ENCODE measurements around the gene NLGN4Y. TPM values are rescaled to one million over a fixed set of nuclear protein-coding genes. Genes with fewer than 3 reads are reported as not detected.

Gene NLGN4Y
- 10 to 100 TPM in 1 of 2 donors, not detected in 1; 36.7 TPM for total RNA-seq
- polyA plus RNA-seq (2013, experiment 1 of 2): 20.4 TPM
- polyA plus RNA-seq (2013, experiment 2 of 2): 17.8 TPM
- long read RNA-seq, experiment 1, partial matches to known transcripts: 6 of 8 reads
- long read RNA-seq, experiment 1, other reads (novel, unspliced or antisense): 2 of 8 reads
- long read RNA-seq, experiment 2, full-length matches to known transcripts: 1 of 27 reads
- long read RNA-seq, experiment 2, partial matches to known transcripts: 3 of 27 reads
- long read RNA-seq, experiment 2, other reads (novel, unspliced or antisense): 23 of 27 reads
- long read RNA-seq, experiment 3: 0 reads
- long read RNA-seq, experiment 4, partial matches to known transcripts: 1 of 10 reads
- long read RNA-seq, experiment 4, other reads (novel, unspliced or antisense): 9 of 10 reads

DNA sequence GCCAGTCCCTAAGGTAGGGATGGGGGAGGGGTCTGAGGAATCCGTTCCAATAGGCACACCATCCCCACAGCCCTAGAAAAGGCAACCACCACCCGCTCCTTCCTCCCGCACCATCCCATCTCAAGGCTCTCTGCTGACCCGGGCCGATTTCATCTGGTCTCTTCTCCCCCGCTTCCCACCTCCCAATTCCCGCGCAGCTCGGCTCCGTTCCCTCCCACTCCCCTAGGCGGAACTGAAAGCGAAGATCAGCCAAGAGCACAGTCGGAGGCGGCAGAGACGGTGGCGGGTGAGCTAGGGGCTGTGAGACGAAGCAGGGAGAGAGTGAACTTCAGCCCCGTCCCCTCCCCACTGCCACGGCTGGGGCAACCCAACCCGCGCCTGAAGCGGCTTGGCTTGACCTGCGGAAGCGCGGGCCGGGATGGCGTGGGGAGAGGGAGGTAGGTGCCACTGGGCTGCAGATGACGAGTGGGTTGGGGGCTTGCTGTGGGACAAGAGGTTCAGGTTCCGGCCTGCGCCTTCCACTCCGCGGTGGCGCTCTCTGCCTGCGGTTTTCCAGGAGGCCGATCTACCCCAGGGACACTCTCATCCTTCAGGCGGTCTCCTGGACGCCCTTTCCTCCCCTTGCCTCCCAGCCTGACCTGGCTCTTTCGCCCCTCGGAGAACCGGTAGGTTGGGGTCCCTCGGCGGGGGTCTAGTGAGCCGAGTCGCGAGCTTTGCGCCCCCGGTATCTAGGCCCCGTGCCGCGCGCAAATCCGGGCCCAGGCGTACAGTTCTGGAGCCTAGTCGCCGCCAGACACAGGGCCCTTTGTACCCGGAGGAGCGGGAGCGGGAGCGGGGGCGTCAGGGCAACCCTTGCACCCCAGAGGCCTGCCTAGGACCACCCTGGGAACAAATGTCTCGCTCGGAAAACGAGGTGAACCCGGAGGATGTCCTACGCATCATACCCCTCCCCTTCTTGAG, at the start of gene NLGN4Y:
Gene NLGN4Y (plus strand): TSS at position 258 of the 960 bp plus-strand sequence. CDS start 97,591 bp downstream, outside the sequence.
- no peak for DNase-seq
- H3K4me1 ChIP-seq (ENCODE audit: control insufficient read depth, insufficient read depth, low read length): no peaks in the 10 kb centered on the region
- H3K9ac ChIP-seq (ENCODE audit: extremely low read depth, low read length, poor library complexity, severe bottlenecking): peak within 1 kb of the TSS; percentile 72
- H3K27me3 ChIP-seq (ENCODE audit: control insufficient read depth, insufficient read depth, low read length, poor library complexity, severe bottlenecking): no peaks in the 10 kb centered on the region
- Mint-ChIP-seq H3K36me3 (ENCODE audit: low read depth) (no peaks in the 10 kb centered on the region), H3K4me3 (no peak within 1 kb of the TSS), H3K27ac (no peak within 1 kb of the TSS), H3K27me3 (ENCODE audit: insufficient read depth) (no peaks in the 10 kb centered on the region), H3K4me1 (no peaks in the 10 kb centered on the region), H3K9me3 (no peaks in the 10 kb centered on the region)
- TF ChIP-seq CTCF (conservative IDR thresholded peaks at IDR 0.05): no peak
- 0% methylated on average over 51 of the region's 65 CpGs; no CpG with 5 or more reads in 1 of the 2 experiments for WGBS, 2 experiments (ENCODE audit: insufficient coverage in 1 of 2, insufficient read length in 1 of 2)
- peak within 1 kb of the TSS; percentile 49 for H3K27ac ChIP-seq (ENCODE audit: low read depth, low read length)
- peak within 1 kb of the TSS; percentile 90 for H3K4me3 ChIP-seq (ENCODE audit: low read length)
- H3K36me3 ChIP-seq (ENCODE audit: control insufficient read depth, insufficient read depth, low read length): no peaks in the 10 kb centered on the region
- H3K9me3 ChIP-seq (ENCODE audit: control insufficient read depth, low read length): no peaks in the 10 kb centered on the region

GRCh38 chrY:14485935-14486334, 38.4 kb upstream of the NLGN4Y start:
- H3K9me3 ChIP-seq (ENCODE audit: control insufficient read depth, low read length): no peaks in the 10 kb centered on the region
- DNase-seq: no peak
- no peak overlapping the region for H3K4me3 Mint-ChIP-seq
- no peak for TF ChIP-seq CTCF (conservative IDR thresholded peaks at IDR 0.05)
- no peaks in the 10 kb centered on the region for H3K9me3 Mint-ChIP-seq
- H3K36me3 ChIP-seq (ENCODE audit: control insufficient read depth, insufficient read depth, low read length): no peaks in the 10 kb centered on the region
- no peaks in the 10 kb centered on the region for H3K4me1 Mint-ChIP-seq
- no peak overlapping the region for H3K4me3 ChIP-seq (ENCODE audit: low read length)
- no peak overlapping the region for H3K27ac ChIP-seq (ENCODE audit: low read depth, low read length)
- no peak overlapping the region for H3K9ac ChIP-seq (ENCODE audit: extremely low read depth, low read length, poor library complexity, severe bottlenecking)
- H3K4me1 ChIP-seq (ENCODE audit: control insufficient read depth, insufficient read depth, low read length): no peaks in the 10 kb centered on the region
- no peaks in the 10 kb centered on the region for H3K27me3 ChIP-seq (ENCODE audit: control insufficient read depth, insufficient read depth, low read length, poor library complexity, severe bottlenecking)
- H3K27ac Mint-ChIP-seq: no peak overlapping the region
- no peaks in the 10 kb centered on the region for H3K36me3 Mint-ChIP-seq (ENCODE audit: low read depth)
- no peaks in the 10 kb centered on the region for H3K27me3 Mint-ChIP-seq (ENCODE audit: insufficient read depth)

DNA sequence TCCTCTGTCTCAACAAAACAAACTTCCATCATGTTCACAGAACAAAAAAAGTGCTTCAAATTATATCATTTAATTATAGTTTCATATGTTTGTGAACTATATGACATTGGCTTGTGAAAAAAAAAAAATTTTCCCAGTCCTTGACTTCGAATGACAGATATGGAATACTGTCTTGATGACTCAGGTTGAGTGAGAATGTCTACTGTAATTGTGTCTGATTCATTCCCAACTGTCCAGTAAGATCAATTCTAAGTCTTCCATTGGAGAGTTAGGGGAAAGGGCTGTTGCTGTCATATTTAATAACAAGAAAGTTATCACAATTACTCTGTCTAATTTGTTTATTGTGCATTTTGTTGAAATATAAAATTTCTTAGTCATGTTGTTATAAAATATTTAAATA, 34.1 kb upstream of the NLGN4Y start:
- Histone ChIP-seq H3K36me3 (ENCODE audit: control insufficient read depth, insufficient read depth, low read length) (no peaks in the 10 kb centered on the region), H3K9ac (ENCODE audit: extremely low read depth, low read length, poor library complexity, severe bottlenecking) (no peak overlapping the region), H3K27me3 (ENCODE audit: control insufficient read depth, insufficient read depth, low read length, poor library complexity, severe bottlenecking) (no peaks in the 10 kb centered on the region), H3K4me1 (ENCODE audit: control insufficient read depth, insufficient read depth, low read length) (no peaks in the 10 kb centered on the region), H3K27ac (ENCODE audit: low read depth, low read length) (no peak overlapping the region), H3K4me3 (ENCODE audit: low read length) (no peak overlapping the region), H3K9me3 (ENCODE audit: control insufficient read depth, low read length) (no peaks in the 10 kb centered on the region)
- DNase-seq: no peak
- Mint-ChIP-seq H3K27me3 (ENCODE audit: insufficient read depth) (no peaks in the 10 kb centered on the region), H3K36me3 (ENCODE audit: low read depth) (no peaks in the 10 kb centered on the region), H3K27ac (no peak overlapping the region), H3K9me3 (no peaks in the 10 kb centered on the region), H3K4me1 (no peaks in the 10 kb centered on the region), H3K4me3 (no peak overlapping the region)
- no peak for TF ChIP-seq CTCF (conservative IDR thresholded peaks at IDR 0.05)
- 100% methylated on average over 1 of the region's 1 CpG; no CpG with 5 or more reads in 1 of the 2 experiments for WGBS, 2 experiments (ENCODE audit: insufficient coverage in 1 of 2, insufficient read length in 1 of 2)

Data from endodermal cell (in vitro differentiated cells).